Hepatocyte (in vitro differentiated cells): ENCODE data around the gene DIAPH2. TPM values are rescaled to one million over a fixed set of nuclear protein-coding genes. Genes with fewer than 3 reads are reported as not detected.

Source experiments
- DNase-seq: peaks from one replicate; pipeline ENCODE4 v3.0.0-alpha.2; 2016; ENCODE audit warnings: low spot score
- H2AFZ ChIP-seq: fragments of 200-600 bp; sonication (generic); 2 replicates; pipeline ENCODE4 v1.6.0; 2016; ENCODE audit warnings: antibody characterized with exemption, mild to moderate bottlenecking
- H3K27ac ChIP-seq: fragments of 200-600 bp; sonication (generic); 2 replicates; pipeline ENCODE4 v1.5.1; 2016; ENCODE audit warnings: mild to moderate bottlenecking
- H3K27me3 ChIP-seq: fragments of 200-600 bp; sonication (generic); 2 replicates; pipeline ENCODE4 v1.6.1; 2016
- H3K36me3 ChIP-seq: fragments of 200-600 bp; sonication (generic); replicated peaks from 2 replicates; pipeline ENCODE4 v1.5.1; 2016; ENCODE audit warnings: low read depth; ENCODE audit not compliant: insufficient read depth
- H3K4me1 ChIP-seq: fragments of 200-600 bp; sonication (generic); 2 replicates; pipeline ENCODE4 v1.5.1; 2016; ENCODE audit warnings: mild to moderate bottlenecking, moderate library complexity; ENCODE audit not compliant: insufficient read depth
- H3K4me2 ChIP-seq: fragments of 200-600 bp; sonication (generic); 2 replicates; pipeline ENCODE4 v1.6.0; 2016
- H3K4me3 ChIP-seq: fragments of 200-600 bp; sonication (generic); 2 replicates; pipeline ENCODE4 v1.5.1; 2016; ENCODE audit warnings: mild to moderate bottlenecking
- H3K79me2 ChIP-seq: fragments of 200-600 bp; sonication (generic); 2 replicates; pipeline ENCODE4 v1.6.0; 2017; ENCODE audit warnings: mild to moderate bottlenecking
- H3K9me2 ChIP-seq: fragments of 200-600 bp; sonication (generic); replicated peaks from 2 replicates; pipeline ENCODE4 v1.6.0; 2017; ENCODE audit warnings: mild to moderate bottlenecking; ENCODE audit not compliant: insufficient read depth
- H3K9me3 ChIP-seq: fragments of 200-600 bp; sonication (generic); 2 replicates; pipeline ENCODE4 v1.5.1; 2016; ENCODE audit warnings: low read depth, mild to moderate bottlenecking
- H4K20me1 ChIP-seq: fragments of 200-600 bp; sonication (generic); 2 replicates; pipeline ENCODE4 v1.6.0; 2016; ENCODE audit warnings: mild to moderate bottlenecking; ENCODE audit not compliant: insufficient read depth, poor library complexity, severe bottlenecking
- CTCF ChIP-seq: fragments of 200-600 bp; sonication (generic); IDR thresholded peaks from 2 replicates; pipeline ENCODE4 v1.5.1; 2016; ENCODE audit warnings: antibody characterized with exemption, mild to moderate bottlenecking; ENCODE audit not compliant: poor library complexity
- EZH2 ChIP-seq: fragments of 200-600 bp; sonication (generic); IDR thresholded peaks from 2 replicates; pipeline ENCODE4 v1.6.1; 2016; ENCODE audit warnings: antibody characterized with exemption, mild to moderate bottlenecking, borderline replicate concordance
- EZH2phosphoT487 ChIP-seq: fragments of 200-600 bp; sonication (generic); IDR thresholded peaks from one replicate; pipeline ENCODE4 v1.6.1; 2018; ENCODE audit warnings: antibody characterized with exemption, mild to moderate bottlenecking, low read depth, moderate library complexity; ENCODE audit not compliant: unreplicated experiment, severe bottlenecking
- WGBS: methylation state at CpG from one replicate; pipeline ENCODE4 v1.1.6; 2016; ENCODE audit warnings: low lambda C conversion rate; ENCODE audit errors: missing lambda C conversion rate; 5-methylcytosine and 5-hydroxymethylcytosine counted together
- polyA plus RNA-seq: library from polyadenylated mRNA; unstranded; fragments of >200 nt; fragmentation: Nextera tagmentation; extraction: Ambion mirVana; gene quantifications from 2 replicates; pipeline ENCODE4 v1.2.1, GENCODE V29; 2016
- total RNA-seq: library from RNA; depleted of rRNA; stranded (reverse); fragments of >200 nt; gene quantifications from 2 replicates; pipeline ENCODE4 v1.2.3, GENCODE V29; 2014

Gene DIAPH2
- total and polyA plus RNA-seq, 2 experiments from 2014 or later, result 14.8 to 32.4 TPM

GRCh38 chrX:97266406-97267121 is 581.9 kb downstream of the DIAPH2 start:
- Histone ChIP-seq H3K9me2 (no peaks in the 10 kb centered on the region), H2AFZ (no peak overlapping the region), H3K27me3 (no peaks in the 10 kb centered on the region), H3K36me3 (no peaks in the 10 kb centered on the region), H3K4me3 (no peak overlapping the region), H3K4me2 (no peak overlapping the region), H3K27ac (no peak overlapping the region), H3K79me2 (no peaks in the 10 kb centered on the region), H3K9me3 (no peaks in the 10 kb centered on the region), H3K4me1 (peaks cover 9% of the 10 kb centered on the region), H4K20me1 (no peaks in the 10 kb centered on the region)
- DNase-seq, result no peak
- WGBS, result 66% methylated on average over 2 of the region's 2 CpGs
- TF ChIP-seq CTCF (no peak), EZH2phosphoT487 (no peak), EZH2 (no peak)

DNA sequence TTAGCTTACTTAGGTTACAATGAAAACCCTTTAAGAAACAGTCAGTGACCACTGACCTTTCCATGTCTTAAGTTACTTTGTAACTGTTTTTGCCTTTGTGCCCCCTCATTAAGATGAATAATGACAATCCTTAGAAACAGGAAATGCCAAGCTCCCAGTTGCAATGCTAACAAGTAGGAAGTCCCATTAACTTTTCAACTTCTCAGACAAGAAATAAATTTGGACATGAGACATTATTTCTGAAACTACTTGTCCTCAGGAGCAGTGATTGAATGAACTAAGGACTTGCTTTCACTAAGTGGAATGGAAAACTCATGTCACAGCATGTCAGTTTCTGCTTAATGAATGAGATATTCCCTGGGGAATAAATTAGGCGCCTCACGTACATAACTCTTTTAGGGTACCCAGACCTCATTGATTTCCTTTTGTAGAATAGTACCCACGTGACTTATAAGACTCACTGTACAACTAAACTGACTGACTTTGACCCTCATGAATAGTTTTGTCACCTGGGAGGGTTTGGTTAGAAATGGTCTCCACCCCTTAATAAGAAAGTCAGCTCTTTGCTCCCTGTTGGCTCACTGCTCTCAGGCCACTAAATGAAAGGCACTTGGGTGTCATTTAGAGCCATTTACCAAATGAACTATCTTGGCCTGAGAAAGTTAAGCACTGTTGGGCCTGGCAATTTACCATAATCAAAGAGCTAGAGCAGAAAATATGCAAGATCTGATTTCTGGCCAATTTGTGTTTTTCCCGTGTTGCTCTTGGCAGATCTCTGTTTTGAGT is 582.9 kb downstream of the DIAPH2 start:
- 79% methylated on average over 4 of the region's 4 CpGs for WGBS
- Histone ChIP-seq H3K79me2 (no peaks in the 10 kb centered on the region), H3K9me2 (no peaks in the 10 kb centered on the region), H3K27me3 (no peaks in the 10 kb centered on the region), H2AFZ (no peak overlapping the region), H3K4me1 (peaks cover 9% of the 10 kb centered on the region), H3K27ac (no peak overlapping the region), H3K36me3 (no peaks in the 10 kb centered on the region), H3K9me3 (no peaks in the 10 kb centered on the region), H3K4me2 (no peak overlapping the region), H4K20me1 (no peaks in the 10 kb centered on the region), H3K4me3 (no peak overlapping the region)
- TF ChIP-seq CTCF (no peak), EZH2phosphoT487 (no peak), EZH2 (no peak)
- DNase-seq, result no peak

DNA sequence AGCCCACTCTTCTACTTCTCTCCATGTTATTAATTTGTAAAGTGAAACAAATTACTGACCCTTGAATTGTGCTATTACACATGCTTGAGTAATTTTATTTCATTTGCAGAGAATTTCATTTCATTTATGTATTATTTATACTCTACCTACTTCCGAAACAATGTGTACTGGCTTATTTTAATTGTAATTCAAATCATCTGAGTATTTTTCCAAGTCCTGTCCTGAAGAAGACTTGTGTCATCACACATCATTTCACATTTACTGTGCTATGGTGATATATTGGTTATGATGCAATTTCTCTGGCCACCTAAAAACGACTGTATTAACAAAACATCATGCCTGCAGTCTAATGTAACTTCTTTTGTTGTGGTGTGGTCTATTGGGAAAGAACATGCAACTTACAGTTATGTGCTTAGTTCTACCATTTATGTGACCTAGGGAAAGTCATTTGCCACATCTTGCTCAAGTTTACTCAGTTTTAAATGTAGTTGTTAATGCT is 583.6 kb downstream of the DIAPH2 start:
- Histone ChIP-seq H3K9me3 (no peaks in the 10 kb centered on the region), H3K36me3 (no peaks in the 10 kb centered on the region), H3K4me2 (no peak overlapping the region), H3K4me3 (no peak overlapping the region), H4K20me1 (no peaks in the 10 kb centered on the region), H3K9me2 (no peaks in the 10 kb centered on the region), H3K27ac (no peak overlapping the region), H3K27me3 (no peaks in the 10 kb centered on the region), H3K4me1 (peaks cover 9% of the 10 kb centered on the region), H3K79me2 (no peaks in the 10 kb centered on the region), H2AFZ (no peak overlapping the region)
- DNase-seq, result no peak
- TF ChIP-seq CTCF (no peak), EZH2 (no peak), EZH2phosphoT487 (no peak)
- WGBS, result 83% methylated on average over 2 of the region's 2 CpGs
